ENCODE data around the gene C1R.
"Not testable (repeated sequence)": the region's sequence is repeated elsewhere in the genome, so short reads cannot be mapped to it uniquely, and the experiment has no call there.

C1R gene

GRCh38 chr12:7108796-7109571 is 16.7 kb upstream of the C1R start, which contains the start of gene C1RL:
C1RL (minus strand) TSS chr12:7109214; CDS start chr12:7109180, 34 bp downstream.
- peaks cover 8% of the 10 kb centered on the region; the same call in 1 of the 2 replicates for H3K79me2 ChIP-seq (ENCODE audit: low read length)
- H3K36me3 ChIP-seq (replicated peaks; ENCODE audit: insufficient read depth, low read length), result no peaks in the 10 kb centered on the region
- H4K20me1 ChIP-seq (ENCODE audit: insufficient read depth, low read length), result no peaks in the 10 kb centered on the region
- 0 out of 2 replicates have a peak, but pooled peaks cover 15% of the 10 kb centered on the region for H3K4me1 ChIP-seq (ENCODE audit: low read length)
- H3K27ac ChIP-seq (ENCODE audit: low read length), result peak within 1 kb of the TSS; percentile 68; the same call in 1 of the 2 replicates
- H3K9me2 ChIP-seq (replicated peaks; ENCODE audit: insufficient read depth, low read length), result no peaks in the 10 kb centered on the region
- H3K9ac ChIP-seq (ENCODE audit: low read length), result peak within 1 kb of the TSS; percentile 87
- peak; percentile 66 for DNase-seq
- no peaks in the 10 kb centered on the region for H3K9me3 ChIP-seq (replicated peaks; ENCODE audit: insufficient read depth, low read length)
- H3K4me3 ChIP-seq (ENCODE audit: low read length), result peak within 1 kb of the TSS; percentile 95
- TF ChIP-seq EZH2 (optimal IDR thresholded peaks at IDR 0.05; ENCODE audit: low read depth, low read length) (no peak), CTCF (IDR thresholded peaks at IDR 0.05; ENCODE audit: low read length) (peak; percentile 95)
- peak within 1 kb of the TSS; percentile 88 for H2AFZ ChIP-seq (ENCODE audit: low read length)
- peaks cover 11% of the 10 kb centered on the region; the same call in 1 of the 2 replicates for H3F3A ChIP-seq (ENCODE audit: insufficient read depth, low read length)
- no peaks in the 10 kb centered on the region for H3K27me3 ChIP-seq (replicated peaks; ENCODE audit: insufficient read depth, low read length)
- peak within 1 kb of the TSS; percentile 95 for H3K4me2 ChIP-seq (ENCODE audit: low read depth, low read length)

GRCh38 chr12:7108003-7108795 is 16.0 kb upstream of the C1R start:
- Histone ChIP-seq H3K9ac (ENCODE audit: low read length) (peak overlapping the region; percentile 87), H3K9me3 (replicated peaks; ENCODE audit: insufficient read depth, low read length) (no peaks in the 10 kb centered on the region), H3K4me2 (ENCODE audit: low read depth, low read length) (peak overlapping the region; percentile 95), H3K27me3 (replicated peaks; ENCODE audit: insufficient read depth, low read length) (no peaks in the 10 kb centered on the region), H3K9me2 (replicated peaks; ENCODE audit: insufficient read depth, low read length) (no peaks in the 10 kb centered on the region), H3K27ac (ENCODE audit: low read length) (peak overlapping the region; percentile 68; the same call in 1 of the 2 replicates), H4K20me1 (ENCODE audit: insufficient read depth, low read length) (no peaks in the 10 kb centered on the region), H3K36me3 (replicated peaks; ENCODE audit: insufficient read depth, low read length) (no peaks in the 10 kb centered on the region), H3K4me1 (ENCODE audit: low read length) (0 out of 2 replicates have a peak, but pooled peaks cover 11% of the 10 kb centered on the region), H2AFZ (ENCODE audit: low read length) (peak overlapping the region; percentile 88), H3K4me3 (ENCODE audit: low read length) (peak overlapping the region; percentile 95), H3K79me2 (ENCODE audit: low read length) (peaks cover 8% of the 10 kb centered on the region; the same call in 1 of the 2 replicates), H3F3A (ENCODE audit: insufficient read depth, low read length) (peaks cover 11% of the 10 kb centered on the region; the same call in 1 of the 2 replicates)
- TF ChIP-seq CTCF (IDR thresholded peaks at IDR 0.05; ENCODE audit: low read length), result no peak
- TF ChIP-seq EZH2phosphoT487 (IDR thresholded peaks at IDR 0.05; ENCODE audit: low read length), result no peak
- no peak for TF ChIP-seq EZH2 (optimal IDR thresholded peaks at IDR 0.05; ENCODE audit: low read depth, low read length)
- peak; percentile 91 for DNase-seq

- no peak for DNase-seq
- Histone ChIP-seq H3K79me2 (ENCODE audit: low read length) (peaks cover 8% of the 10 kb centered on the region; the same call in 1 of the 2 replicates), H3K27ac (ENCODE audit: low read length) (peak overlapping the region; percentile 68; the same call in 1 of the 2 replicates), H3K4me2 (ENCODE audit: low read depth, low read length) (peak overlapping the region; percentile 95), H3K9me2 (replicated peaks; ENCODE audit: insufficient read depth, low read length) (no peaks in the 10 kb centered on the region), H3K9me3 (replicated peaks; ENCODE audit: insufficient read depth, low read length) (no peaks in the 10 kb centered on the region), H3K36me3 (replicated peaks; ENCODE audit: insufficient read depth, low read length) (no peaks in the 10 kb centered on the region), H3F3A (ENCODE audit: insufficient read depth, low read length) (peaks cover 11% of the 10 kb centered on the region; the same call in 1 of the 2 replicates), H3K4me3 (ENCODE audit: low read length) (peak overlapping the region; percentile 95), H3K9ac (ENCODE audit: low read length) (peak overlapping the region; percentile 87; the same call in 1 of the 2 replicates), H3K4me1 (ENCODE audit: low read length) (0 out of 2 replicates have a peak, but pooled peaks cover 7% of the 10 kb centered on the region), H2AFZ (ENCODE audit: low read length) (peak overlapping the region; percentile 88), H4K20me1 (ENCODE audit: insufficient read depth, low read length) (no peaks in the 10 kb centered on the region), H3K27me3 (replicated peaks; ENCODE audit: insufficient read depth, low read length) (no peaks in the 10 kb centered on the region)
- no peak for TF ChIP-seq EZH2phosphoT487 (IDR thresholded peaks at IDR 0.05; ENCODE audit: low read length)
- TF ChIP-seq CTCF (IDR thresholded peaks at IDR 0.05; ENCODE audit: low read length), result no peak
Measured at GRCh38 chr12:7107636-7108002, 15.4 kb upstream of the C1R start.

- H3K9me3 ChIP-seq (replicated peaks; ENCODE audit: insufficient read depth, low read length); H3K4me2 ChIP-seq (ENCODE audit: low read depth, low read length); H3K27ac ChIP-seq (ENCODE audit: low read length); H4K20me1 ChIP-seq (ENCODE audit: insufficient read depth, low read length); H3K27me3 ChIP-seq (replicated peaks; ENCODE audit: insufficient read depth, low read length); H3K4me3 ChIP-seq (ENCODE audit: low read length); H3K4me1 ChIP-seq (ENCODE audit: low read length); H3K9me2 ChIP-seq (replicated peaks; ENCODE audit: insufficient read depth, low read length); H2AFZ ChIP-seq (ENCODE audit: low read length); H3K9ac ChIP-seq (ENCODE audit: low read length); H3K36me3 ChIP-seq (replicated peaks; ENCODE audit: insufficient read depth, low read length); DNase-seq; H3K79me2 ChIP-seq (ENCODE audit: low read length): not testable (repeated sequence)
- H3F3A ChIP-seq (ENCODE audit: insufficient read depth, low read length), result peaks cover 11% of the 10 kb centered on the region; the same call in 1 of the 2 replicates
Measured at GRCh38 chr12:7107181-7107580, 14.9 kb upstream of the C1R start.

Data from MM.1S (cell line).